GM23338 (cell line): ENCODE measurements around the gene ITGA8. TPM values are rescaled to one million over a fixed set of nuclear protein-coding genes. Genes with fewer than 3 reads are reported as not detected.

Experiments used
- ATAC-seq: fragments of 200-7000 bp; cut with Tn5 transposase; 3 replicates; pipeline ENCODE4 v1.9.1; 2020
- DNase-seq: peaks from one replicate; pipeline ENCODE4 v3.0.0-alpha.2; 2015; ENCODE audit warnings: low spot score
- H2AFZ ChIP-seq: fragments of 200-600 bp; sonication (generic); 2 replicates; pipeline ENCODE4 v1.8.0; 2016; ENCODE audit warnings: antibody characterized with exemption, mild to moderate bottlenecking, moderate library complexity
- H3F3A ChIP-seq: fragments of 200-600 bp; sonication (generic); replicated peaks from 2 replicates; pipeline ENCODE4 v1.8.0; 2017; ENCODE audit warnings: antibody characterized with exemption, mixed run types, low read depth
- H3K27ac ChIP-seq: fragments of 200-600 bp; sonication (generic); 2 replicates; pipeline ENCODE4 v1.6.1; 2016; ENCODE audit warnings: low read depth
- H3K27me3 ChIP-seq: fragments of 200-600 bp; sonication (generic); 2 replicates; pipeline ENCODE4 v1.8.0; 2016; ENCODE audit warnings: mild to moderate bottlenecking, mixed run types, moderate library complexity; ENCODE audit not compliant: insufficient read depth
- H3K36me3 ChIP-seq: fragments of 200-600 bp; sonication (generic); 2 replicates; pipeline ENCODE4 v1.8.0; 2016; ENCODE audit warnings: mild to moderate bottlenecking; ENCODE audit not compliant: insufficient read depth
- H3K4me1 ChIP-seq: fragments of 200-600 bp; sonication (generic); 2 replicates; pipeline ENCODE4 v1.8.0; 2016; ENCODE audit warnings: mild to moderate bottlenecking, moderate library complexity; ENCODE audit not compliant: insufficient read depth
- H3K4me2 ChIP-seq: fragments of 200-600 bp; sonication (generic); 2 replicates; pipeline ENCODE4 v1.7.1; 2017; ENCODE audit warnings: mixed run types
- H3K4me3 ChIP-seq: fragments of 200-600 bp; sonication (generic); 2 replicates; pipeline ENCODE4 v1.6.1; 2016; ENCODE audit warnings: mixed run types
- H3K79me2 ChIP-seq: fragments of 200-600 bp; sonication (generic); replicated peaks from 2 replicates; pipeline ENCODE4 v1.8.0; 2017; ENCODE audit warnings: mild to moderate bottlenecking; ENCODE audit not compliant: insufficient read depth
- H3K9me2 ChIP-seq: fragments of 200-600 bp; sonication (generic); 2 replicates; pipeline ENCODE4 v1.8.0; 2017; ENCODE audit not compliant: insufficient read depth
- H4K20me1 ChIP-seq: fragments of 200-600 bp; sonication (generic); replicated peaks from 2 replicates; pipeline ENCODE4 v1.8.0; 2017; ENCODE audit warnings: mild to moderate bottlenecking; ENCODE audit not compliant: insufficient read depth
- H3K27ac Mint-ChIP-seq: 2 replicates; pipeline ENCODE4 v1.8.0; 2020; ENCODE audit warnings: inconsistent platforms, mild to moderate bottlenecking, moderate library complexity, mixed read lengths
- H3K27me3 Mint-ChIP-seq: 3 replicates; pipeline ENCODE4 v1.8.0; 2022; ENCODE audit warnings: low read depth, mild to moderate bottlenecking, moderate library complexity, mixed read lengths, inconsistent platforms; ENCODE audit not compliant: insufficient read depth, poor library complexity
- H3K36me3 Mint-ChIP-seq: 3 replicates; pipeline ENCODE4 v1.8.0; 2021; ENCODE audit warnings: low read depth, mild to moderate bottlenecking, inconsistent platforms, moderate library complexity, mixed read lengths
- H3K4me1 Mint-ChIP-seq: 3 replicates; pipeline ENCODE4 v1.8.0; 2020; ENCODE audit warnings: mild to moderate bottlenecking, inconsistent platforms, mixed read lengths
- H3K4me3 Mint-ChIP-seq: 3 replicates; pipeline ENCODE4 v1.8.0; 2021; ENCODE audit warnings: moderate library complexity, mild to moderate bottlenecking, inconsistent platforms, mixed read lengths
- H3K9me3 Mint-ChIP-seq: 3 replicates; pipeline ENCODE4 v1.8.0; 2020; ENCODE audit warnings: moderate library complexity, mild to moderate bottlenecking, inconsistent platforms, mixed read lengths
- CREB1 ChIP-seq: fragments of 250-450 bp; sonication (Bioruptor Pico); IDR thresholded peaks from 2 replicates; pipeline ENCODE4 v1.5.0; 2020; ENCODE audit warnings: low read depth, mild to moderate bottlenecking, moderate library complexity
- CTCF ChIP-seq, 2 experiments: fragments of 200-600 bp in 1 of 2; sonication (generic) in 1 of 2; conservative IDR thresholded peaks; 2 replicates each; pipeline versions ENCODE4 v1.5.1 to v1.6.1; 2016 to 2017; ENCODE audit warnings: antibody characterized with exemption in 2 of 2, low read depth in 2 of 2, mild to moderate bottlenecking in 2 of 2, moderate library complexity in 1 of 2
- EZH2 ChIP-seq: fragments of 200-600 bp; sonication (generic); IDR thresholded peaks from one replicate; pipeline ENCODE4 v1.8.0; 2017; ENCODE audit warnings: antibody characterized with exemption, mild to moderate bottlenecking, low read depth; ENCODE audit not compliant: unreplicated experiment
- EZH2phosphoT487 ChIP-seq: fragments of 200-600 bp; sonication (generic); IDR thresholded peaks from one replicate; pipeline ENCODE4 v1.8.1; 2018; ENCODE audit warnings: antibody characterized with exemption; ENCODE audit not compliant: unreplicated experiment
- JUNB ChIP-seq: IDR thresholded peaks from one replicate; pipeline ENCODE4 v1.6.1; 2016; ENCODE audit warnings: antibody characterized with exemption; ENCODE audit not compliant: unreplicated experiment
- NANOG ChIP-seq: IDR thresholded peaks from 2 replicates; pipeline ENCODE4 v1.6.1; 2016; ENCODE audit warnings: antibody characterized with exemption, borderline replicate concordance
- POLR2AphosphoS5 ChIP-seq: IDR thresholded peaks from 2 replicates; pipeline ENCODE4 v1.6.1; 2016; ENCODE audit warnings: antibody characterized with exemption, low read depth
- REST ChIP-seq: IDR thresholded peaks from one replicate; pipeline ENCODE4 v1.6.1; 2018; ENCODE audit warnings: antibody characterized with exemption; ENCODE audit not compliant: unreplicated experiment
- ZNF114 ChIP-seq: fragments of 250-450 bp; sonication (Bioruptor Pico); IDR thresholded peaks from 2 replicates; pipeline ENCODE4 v1.5.0; 2020; ENCODE audit warnings: mild to moderate bottlenecking, moderate library complexity
- polyA plus RNA-seq: library from polyadenylated mRNA; unstranded; fragments of >200 nt; fragmentation: Nextera tagmentation; extraction: Ambion mirVana; gene quantifications from 2 replicates; pipeline ENCODE4 v1.2.1, GENCODE V29; 2016
- total RNA-seq: library from RNA; depleted of rRNA; stranded (reverse); fragments of >200 nt; shearing (Covaris generic); gene quantifications from 2 replicates; pipeline ENCODE4 v1.2.3, GENCODE V29; 2014
- TF ChIP-seq, protein P1 (sequence below): fragments of 250-450 bp; sonication (Bioruptor Pico); IDR thresholded peaks from 2 replicates; pipeline ENCODE4 v1.5.0; 2020; ENCODE audit warnings: mild to moderate bottlenecking, moderate library complexity

ITGA8 gene
- total and polyA plus RNA-seq, 2 experiments from 2014 or later, result not detected

GRCh38 chr10:15620836-15621515, 98.7 kb downstream of the ITGA8 start:
- H3K9me2 ChIP-seq, result no peaks in the 10 kb centered on the region; the same call in 1 of the 2 replicates
- no peaks in the 10 kb centered on the region for H3K27me3 ChIP-seq
- no peak for TF ChIP-seq EZH2phosphoT487
- TF ChIP-seq ZNF114 (CRISPR knock-in tag), result no peak
- no peak for TF ChIP-seq CREB1 (CRISPR knock-in tag)
- no peak for TF ChIP-seq REST
- TF ChIP-seq, protein P1, sequence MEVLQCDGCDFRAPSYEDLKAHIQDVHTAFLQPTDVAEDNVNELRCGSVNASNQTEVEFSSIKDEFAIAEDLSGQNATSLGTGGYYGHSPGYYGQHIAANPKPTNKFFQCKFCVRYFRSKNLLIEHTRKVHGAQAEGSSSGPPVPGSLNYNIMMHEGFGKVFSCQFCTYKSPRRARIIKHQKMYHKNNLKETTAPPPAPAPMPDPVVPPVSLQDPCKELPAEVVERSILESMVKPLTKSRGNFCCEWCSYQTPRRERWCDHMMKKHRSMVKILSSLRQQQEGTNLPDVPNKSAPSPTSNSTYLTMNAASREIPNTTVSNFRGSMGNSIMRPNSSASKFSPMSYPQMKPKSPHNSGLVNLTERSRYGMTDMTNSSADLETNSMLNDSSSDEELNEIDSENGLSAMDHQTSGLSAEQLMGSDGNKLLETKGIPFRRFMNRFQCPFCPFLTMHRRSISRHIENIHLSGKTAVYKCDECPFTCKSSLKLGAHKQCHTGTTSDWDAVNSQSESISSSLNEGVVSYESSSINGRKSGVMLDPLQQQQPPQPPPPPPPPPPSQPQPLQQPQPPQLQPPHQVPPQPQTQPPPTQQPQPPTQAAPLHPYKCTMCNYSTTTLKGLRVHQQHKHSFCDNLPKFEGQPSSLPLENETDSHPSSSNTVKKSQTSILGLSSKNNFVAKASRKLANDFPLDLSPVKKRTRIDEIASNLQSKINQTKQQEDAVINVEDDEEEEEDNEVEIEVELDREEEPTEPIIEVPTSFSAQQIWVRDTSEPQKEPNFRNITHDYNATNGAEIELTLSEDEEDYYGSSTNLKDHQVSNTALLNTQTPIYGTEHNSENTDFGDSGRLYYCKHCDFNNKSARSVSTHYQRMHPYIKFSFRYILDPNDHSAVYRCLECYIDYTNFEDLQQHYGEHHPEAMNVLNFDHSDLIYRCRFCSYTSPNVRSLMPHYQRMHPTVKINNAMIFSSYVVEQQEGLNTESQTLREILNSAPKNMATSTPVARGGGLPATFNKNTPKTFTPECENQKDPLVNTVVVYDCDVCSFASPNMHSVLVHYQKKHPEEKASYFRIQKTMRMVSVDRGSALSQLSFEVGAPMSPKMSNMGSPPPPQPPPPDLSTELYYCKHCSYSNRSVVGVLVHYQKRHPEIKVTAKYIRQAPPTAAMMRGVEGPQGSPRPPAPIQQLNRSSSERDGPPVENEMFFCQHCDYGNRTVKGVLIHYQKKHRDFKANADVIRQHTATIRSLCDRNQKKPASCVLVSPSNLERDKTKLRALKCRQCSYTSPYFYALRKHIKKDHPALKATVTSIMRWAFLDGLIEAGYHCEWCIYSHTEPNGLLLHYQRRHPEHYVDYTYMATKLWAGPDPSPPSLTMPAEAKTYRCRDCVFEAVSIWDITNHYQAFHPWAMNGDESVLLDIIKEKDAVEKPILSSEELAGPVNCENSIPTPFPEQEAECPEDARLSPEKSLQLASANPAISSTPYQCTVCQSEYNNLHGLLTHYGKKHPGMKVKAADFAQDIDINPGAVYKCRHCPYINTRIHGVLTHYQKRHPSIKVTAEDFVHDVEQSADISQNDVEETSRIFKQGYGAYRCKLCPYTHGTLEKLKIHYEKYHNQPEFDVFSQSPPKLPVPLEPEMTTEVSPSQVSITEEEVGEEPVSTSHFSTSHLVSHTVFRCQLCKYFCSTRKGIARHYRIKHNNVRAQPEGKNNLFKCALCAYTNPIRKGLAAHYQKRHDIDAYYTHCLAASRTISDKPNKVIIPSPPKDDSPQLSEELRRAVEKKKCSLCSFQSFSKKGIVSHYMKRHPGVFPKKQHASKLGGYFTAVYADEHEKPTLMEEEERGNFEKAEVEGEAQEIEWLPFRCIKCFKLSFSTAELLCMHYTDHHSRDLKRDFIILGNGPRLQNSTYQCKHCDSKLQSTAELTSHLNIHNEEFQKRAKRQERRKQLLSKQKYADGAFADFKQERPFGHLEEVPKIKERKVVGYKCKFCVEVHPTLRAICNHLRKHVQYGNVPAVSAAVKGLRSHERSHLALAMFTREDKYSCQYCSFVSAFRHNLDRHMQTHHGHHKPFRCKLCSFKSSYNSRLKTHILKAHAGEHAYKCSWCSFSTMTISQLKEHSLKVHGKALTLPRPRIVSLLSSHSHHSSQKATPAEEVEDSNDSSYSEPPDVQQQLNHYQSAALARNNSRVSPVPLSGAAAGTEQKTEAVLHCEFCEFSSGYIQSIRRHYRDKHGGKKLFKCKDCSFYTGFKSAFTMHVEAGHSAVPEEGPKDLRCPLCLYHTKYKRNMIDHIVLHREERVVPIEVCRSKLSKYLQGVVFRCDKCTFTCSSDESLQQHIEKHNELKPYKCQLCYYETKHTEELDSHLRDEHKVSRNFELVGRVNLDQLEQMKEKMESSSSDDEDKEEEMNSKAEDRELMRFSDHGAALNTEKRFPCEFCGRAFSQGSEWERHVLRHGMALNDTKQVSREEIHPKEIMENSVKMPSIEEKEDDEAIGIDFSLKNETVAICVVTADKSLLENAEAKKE (CRISPR knock-in tag), result no peak
- TF ChIP-seq JUNB, result no peak
- TF ChIP-seq EZH2, result no peak
- TF ChIP-seq CTCF (conservative IDR thresholded peaks at IDR 0.05; ENCODE audit: low read depth in 2 of 2), result no peak
- no peak for TF ChIP-seq POLR2AphosphoS5
- no peak for TF ChIP-seq NANOG
- H3K4me2 ChIP-seq, result no peak overlapping the region
- Mint-ChIP-seq H3K4me1 (no peaks in the 10 kb centered on the region), H3K4me3 (no peak overlapping the region), H3K9me3 (no peaks in the 10 kb centered on the region), H3K27me3 (no peaks in the 10 kb centered on the region), H3K36me3 (no peaks in the 10 kb centered on the region), H3K27ac (no peak overlapping the region)
- no peak overlapping the region for H2AFZ ChIP-seq
- no peaks in the 10 kb centered on the region for H3K4me1 ChIP-seq
- H3K79me2 ChIP-seq, result no peaks in the 10 kb centered on the region
- no peaks in the 10 kb centered on the region for H3F3A ChIP-seq
- no peaks in the 10 kb centered on the region for H3K36me3 ChIP-seq
- H3K27ac ChIP-seq, result no peak overlapping the region
- ATAC-seq (no peak), DNase-seq (no peak)
- H3K4me3 ChIP-seq, result no peak overlapping the region
- H4K20me1 ChIP-seq, result no peaks in the 10 kb centered on the region
